ENCODE measurements around the gene ZNF57. TPM values are rescaled to one million over a fixed set of nuclear protein-coding genes. Genes with fewer than 3 reads are reported as not detected.
"Not testable (repeated sequence)": the region's sequence is repeated elsewhere in the genome, so short reads cannot be mapped to it uniquely, and the experiment has no call there.

The ZNF57 gene
- total RNA-seq, 1 donor from 2014 or later, result not detected

GRCh38 chr19:2888731-2889224, 11.9 kb upstream of the ZNF57 start:
- Histone ChIP-seq H3K36me3 (ENCODE audit: insufficient read depth, low read length) (no peaks in the 10 kb centered on the region), H4K20me1 (ENCODE audit: insufficient read depth, low read length) (no peaks in the 10 kb centered on the region), H3K4me2 (ENCODE audit: low read length) (no peak overlapping the region), H2AFZ (ENCODE audit: low read depth, low read length) (no peak overlapping the region), H3K27ac (ENCODE audit: low read depth, low read length) (no peak overlapping the region), H3K27me3 (ENCODE audit: insufficient read depth, low read length) (no peaks in the 10 kb centered on the region), H3K4me3 (ENCODE audit: insufficient read depth, low read depth, low read length) (no peak overlapping the region), H3K4me1 (ENCODE audit: insufficient read depth, low read length) (no peaks in the 10 kb centered on the region), H3K79me2 (ENCODE audit: insufficient read depth, low read length) (no peaks in the 10 kb centered on the region), H3K9me3 (ENCODE audit: insufficient read depth, low read depth, low read length) (no peaks in the 10 kb centered on the region), H3K9ac (ENCODE audit: low read length) (no peak overlapping the region)
- Mint-ChIP-seq H3K9me3 (ENCODE audit: unreplicated experiment) (peaks cover 6% of the 10 kb centered on the region), H3K36me3 (ENCODE audit: low read depth, unreplicated experiment) (no peaks in the 10 kb centered on the region), H3K27ac (ENCODE audit: unreplicated experiment) (no peak overlapping the region), H3K4me3 (ENCODE audit: unreplicated experiment) (no peak overlapping the region), H3K4me1 (ENCODE audit: low read depth, unreplicated experiment) (no peaks in the 10 kb centered on the region), H3K27me3 (ENCODE audit: low read depth, unreplicated experiment) (peaks cover 6% of the 10 kb centered on the region)
- DNase-seq (ENCODE audit: low read depth) (no peak), FAIRE-seq (no peak)
- no peak for TF ChIP-seq CTCF (IDR thresholded peaks at IDR 0.05; ENCODE audit: insufficient read depth, low read depth, low read length)
- TF ChIP-seq EZH2 (IDR thresholded peaks at IDR 0.05; ENCODE audit: insufficient read depth, low read length), result no peak

GRCh38 chr19:2890531-2890930, 10.2 kb upstream of the ZNF57 start:
- H3K36me3 Mint-ChIP-seq (ENCODE audit: low read depth, unreplicated experiment); H3K4me3 ChIP-seq (ENCODE audit: insufficient read depth, low read depth, low read length); H3K27me3 Mint-ChIP-seq (ENCODE audit: low read depth, unreplicated experiment); H3K27ac Mint-ChIP-seq (ENCODE audit: unreplicated experiment); H3K4me1 ChIP-seq (ENCODE audit: insufficient read depth, low read length); H3K4me2 ChIP-seq (ENCODE audit: low read length); FAIRE-seq; H4K20me1 ChIP-seq (ENCODE audit: insufficient read depth, low read length); H3K79me2 ChIP-seq (ENCODE audit: insufficient read depth, low read length); H3K4me1 Mint-ChIP-seq (ENCODE audit: low read depth, unreplicated experiment); H3K27ac ChIP-seq (ENCODE audit: low read depth, low read length); H3K9ac ChIP-seq (ENCODE audit: low read length); DNase-seq (ENCODE audit: low read depth); H2AFZ ChIP-seq (ENCODE audit: low read depth, low read length); H3K27me3 ChIP-seq (ENCODE audit: insufficient read depth, low read length); H3K4me3 Mint-ChIP-seq (ENCODE audit: unreplicated experiment); H3K9me3 ChIP-seq (ENCODE audit: insufficient read depth, low read depth, low read length); H3K36me3 ChIP-seq (ENCODE audit: insufficient read depth, low read length): not testable (repeated sequence)
- peaks cover 11% of the 10 kb centered on the region for H3K9me3 Mint-ChIP-seq (ENCODE audit: unreplicated experiment)

GRCh38 chr19:2896694-2897093, 4.0 kb upstream of the ZNF57 start:
- H3K4me3 Mint-ChIP-seq (ENCODE audit: unreplicated experiment), result no peak overlapping the region
- Histone ChIP-seq H3K9ac (ENCODE audit: low read length) (no peak overlapping the region), H3K79me2 (ENCODE audit: insufficient read depth, low read length) (peaks cover 1% of the 10 kb centered on the region), H4K20me1 (ENCODE audit: insufficient read depth, low read length) (no peaks in the 10 kb centered on the region), H3K4me3 (ENCODE audit: insufficient read depth, low read depth, low read length) (no peak overlapping the region), H3K36me3 (ENCODE audit: insufficient read depth, low read length) (no peaks in the 10 kb centered on the region), H3K27ac (ENCODE audit: low read depth, low read length) (no peak overlapping the region), H2AFZ (ENCODE audit: low read depth, low read length) (no peak overlapping the region), H3K4me2 (ENCODE audit: low read length) (no peak overlapping the region), H3K4me1 (ENCODE audit: insufficient read depth, low read length) (no peaks in the 10 kb centered on the region), H3K27me3 (ENCODE audit: insufficient read depth, low read length) (no peaks in the 10 kb centered on the region), H3K9me3 (ENCODE audit: insufficient read depth, low read depth, low read length) (peaks cover 8% of the 10 kb centered on the region)
- H3K27ac Mint-ChIP-seq (ENCODE audit: unreplicated experiment), result no peak overlapping the region
- no peak for TF ChIP-seq CTCF (IDR thresholded peaks at IDR 0.05; ENCODE audit: insufficient read depth, low read depth, low read length)
- no peak for TF ChIP-seq EZH2 (IDR thresholded peaks at IDR 0.05; ENCODE audit: insufficient read depth, low read length)
- peaks cover 24% of the 10 kb centered on the region for H3K9me3 Mint-ChIP-seq (ENCODE audit: unreplicated experiment)
- no peaks in the 10 kb centered on the region for H3K4me1 Mint-ChIP-seq (ENCODE audit: low read depth, unreplicated experiment)
- FAIRE-seq, result no peak
- peaks cover 3% of the 10 kb centered on the region for H3K27me3 Mint-ChIP-seq (ENCODE audit: low read depth, unreplicated experiment)
- DNase-seq (ENCODE audit: low read depth), result no peak
- no peaks in the 10 kb centered on the region for H3K36me3 Mint-ChIP-seq (ENCODE audit: low read depth, unreplicated experiment)

All from astrocyte (in vitro differentiated cells and primary cell).